ENCODE measurements around the gene ZNF217. TPM values are rescaled to one million over a fixed set of nuclear protein-coding genes. Genes with fewer than 3 reads are reported as not detected.
"Not testable (repeated sequence)": the region's sequence is repeated elsewhere in the genome, so short reads cannot be mapped to it uniquely, and the experiment has no call there.

The ZNF217 gene
- total and polyA plus RNA-seq, 8 donors: 6.3 to 40.2 (median 25.9) TPM

- intact Hi-C loops (cut with DNase I; ENCODE audit: low total_unique reads): no loop called here
- H3K9me3 ChIP-seq: no peaks in the 10 kb centered on the region
- H3K36me3 ChIP-seq: no peaks in the 10 kb centered on the region
- 92 to 98% (median 97%) methylated on average over 8 of the region's 8 CpGs for WGBS, 5 donors
- TF ChIP-seq POLR2AphosphoS5 (IDR thresholded peaks at IDR 0.05) (peak in 1 of 3 donors; percentile 32), POLR2A (IDR thresholded peaks at IDR 0.05) (no peak), EP300 (IDR thresholded peaks at IDR 0.05) (no peak), CTCF (IDR thresholded peaks at IDR 0.05) (no peak)
- DNase-seq: peak in 1 of 2 donors; percentile 27
- H3K4me3 ChIP-seq: no peak overlapping the region
- H3K4me1 ChIP-seq: peaks cover 4 to 49% (median 19%) of the 10 kb centered on the region in 4 donors
- no peaks in the 10 kb centered on the region for H3K27me3 ChIP-seq
- H3K27ac ChIP-seq: peak overlapping the region in 2 of 5 donors; percentile 16 to 31
Observed at GRCh38 chr20:53606364-53606985, 12.8 kb upstream of the ZNF217 start.

DNA sequence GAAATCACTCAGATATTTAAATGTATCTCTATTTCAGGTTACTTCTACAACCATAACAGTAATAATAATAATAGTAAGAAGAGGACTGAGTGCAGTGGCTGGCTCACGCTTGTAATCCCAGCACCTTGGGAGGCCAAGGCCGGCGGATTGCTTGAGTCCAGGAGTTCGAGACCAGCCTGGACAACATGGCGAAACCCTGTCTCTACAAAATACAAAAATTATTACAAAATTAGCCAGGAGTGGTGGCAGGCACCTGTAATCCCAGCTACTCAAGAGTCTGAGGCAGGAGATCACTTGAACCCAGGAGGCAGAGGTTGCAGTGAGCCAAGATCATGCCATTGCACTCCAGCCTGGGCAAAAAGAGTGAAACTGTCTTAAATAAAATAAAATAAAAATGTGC is 11.8 kb upstream of the ZNF217 start:
- H3K9me3 ChIP-seq; intact Hi-C loops (cut with DNase I; ENCODE audit: low total_unique reads); H3K27me3 ChIP-seq; H3K36me3 ChIP-seq; H3K4me3 ChIP-seq; H3K27ac ChIP-seq: not testable (repeated sequence)
- H3K4me1 ChIP-seq: peaks cover 4 to 38% (median 18%) of the 10 kb centered on the region in 4 donors
- peak in 1 of 2 donors; percentile 3 for DNase-seq
- WGBS, 5 donors: 91 to 100% (median 98%) methylated on average over 5 of the region's 5 CpGs

- H3K27ac ChIP-seq; intact Hi-C loops (cut with DNase I; ENCODE audit: low total_unique reads); H3K27me3 ChIP-seq; H3K9me3 ChIP-seq; H3K36me3 ChIP-seq; DNase-seq; H3K4me3 ChIP-seq: not testable (repeated sequence)
- peaks cover 4 to 33% (median 16%) of the 10 kb centered on the region in 4 donors for H3K4me1 ChIP-seq
- WGBS, 5 donors: 78 to 100% (median 96%) methylated on average over 3 to 5 of the region's 5 CpGs
Observed at GRCh38 chr20:53604846-53605245, 11.2 kb upstream of the ZNF217 start.

DNA sequence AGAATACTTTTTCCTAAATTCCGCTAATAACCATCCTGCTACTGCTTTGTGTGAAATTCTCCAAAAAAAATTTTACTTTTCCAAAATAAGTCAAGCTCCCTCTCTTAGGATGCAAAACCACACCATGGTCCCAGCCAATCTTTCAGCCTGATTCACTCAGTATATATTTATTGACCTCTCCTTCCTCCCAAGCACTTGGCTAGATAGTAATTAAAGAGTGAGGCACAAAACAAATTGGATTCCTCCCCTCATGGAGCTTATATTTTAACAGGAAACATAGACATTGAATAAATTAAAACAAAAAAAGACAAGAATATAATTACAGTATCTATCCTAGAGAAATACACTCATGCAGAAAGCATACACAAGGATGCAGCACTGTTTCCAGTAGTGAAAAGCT is 9.0 kb upstream of the ZNF217 start:
- no peak for DNase-seq
- Histone ChIP-seq H3K4me3 (no peak overlapping the region), H3K27me3 (no peaks in the 10 kb centered on the region), H3K9me3 (no peaks in the 10 kb centered on the region), H3K36me3 (no peaks in the 10 kb centered on the region), H3K4me1 (peaks cover 0 to 25% (median 9%) of the 10 kb centered on the region in 4 donors), H3K27ac (no peak overlapping the region)
- intact Hi-C loops (cut with DNase I; ENCODE audit: low total_unique reads): no loop called here
- TF ChIP-seq CTCF (IDR thresholded peaks at IDR 0.05) (no peak), POLR2AphosphoS5 (IDR thresholded peaks at IDR 0.05) (no peak), POLR2A (IDR thresholded peaks at IDR 0.05) (no peak), EP300 (IDR thresholded peaks at IDR 0.05) (no peak)
- 95 to 100% (median 96%) methylated on average over 1 of the region's 1 CpG for WGBS, 5 donors

DNA sequence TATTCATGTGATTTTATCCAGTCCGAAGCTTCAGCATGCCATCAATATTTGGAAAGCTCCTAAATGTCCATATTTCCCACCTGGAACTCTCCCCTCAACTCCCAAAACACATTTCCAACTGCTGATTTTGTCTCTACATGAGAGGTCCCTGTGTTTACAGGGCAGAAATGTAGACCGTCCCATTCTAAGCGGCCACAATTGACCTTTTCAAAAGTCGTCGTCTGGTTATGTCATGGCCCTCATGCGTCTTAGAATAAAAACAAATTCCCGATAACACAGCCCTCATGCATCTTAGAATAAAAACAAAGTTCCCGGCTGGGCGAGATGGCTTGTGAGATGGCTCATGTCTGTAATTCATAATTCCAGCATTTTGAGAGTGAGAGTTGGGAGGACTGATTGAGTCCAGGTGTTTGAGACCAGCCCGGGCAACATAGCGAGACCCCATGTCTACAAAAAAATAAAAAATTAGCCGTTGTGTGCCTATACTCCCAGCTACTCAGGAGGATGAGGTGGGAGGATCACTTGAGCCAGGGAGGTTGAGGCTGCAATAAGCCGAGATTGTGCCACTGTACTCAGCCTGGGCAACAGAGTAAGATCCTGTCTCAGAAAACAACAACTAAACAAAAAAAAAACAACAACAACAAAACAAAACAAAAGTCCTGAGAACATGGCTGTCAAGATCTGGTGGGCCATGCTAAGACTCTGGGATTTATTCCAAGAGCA is 6.4 kb upstream of the ZNF217 start:
- peaks cover 0 to 39% (median 18%) of the 10 kb centered on the region in 4 donors for H3K4me1 ChIP-seq
- H3K27me3 ChIP-seq: no peaks in the 10 kb centered on the region
- peak in 1 of 2 donors; percentile 11 for DNase-seq
- WGBS, 5 donors: 91 to 94% (median 94%) methylated on average over 13 of the region's 13 CpGs
- TF ChIP-seq POLR2A (IDR thresholded peaks at IDR 0.05) (no peak), POLR2AphosphoS5 (IDR thresholded peaks at IDR 0.05) (no peak), EP300 (IDR thresholded peaks at IDR 0.05) (no peak), CTCF (IDR thresholded peaks at IDR 0.05) (no peak)
- H3K4me3 ChIP-seq: no peak overlapping the region
- intact Hi-C loops (cut with DNase I; ENCODE audit: low total_unique reads): no loop called here
- H3K36me3 ChIP-seq: no peaks in the 10 kb centered on the region
- H3K9me3 ChIP-seq: no peaks in the 10 kb centered on the region
- no peak overlapping the region for H3K27ac ChIP-seq
